ENCODE data around the gene CNIH2. TPM values are rescaled to one million over a fixed set of nuclear protein-coding genes. Genes with fewer than 3 reads are reported as not detected.

CNIH2 gene
- 1 to 10 TPM; 1.1 to 1.2 TPM for total RNA-seq
- long read RNA-seq = 0 reads

DNA sequence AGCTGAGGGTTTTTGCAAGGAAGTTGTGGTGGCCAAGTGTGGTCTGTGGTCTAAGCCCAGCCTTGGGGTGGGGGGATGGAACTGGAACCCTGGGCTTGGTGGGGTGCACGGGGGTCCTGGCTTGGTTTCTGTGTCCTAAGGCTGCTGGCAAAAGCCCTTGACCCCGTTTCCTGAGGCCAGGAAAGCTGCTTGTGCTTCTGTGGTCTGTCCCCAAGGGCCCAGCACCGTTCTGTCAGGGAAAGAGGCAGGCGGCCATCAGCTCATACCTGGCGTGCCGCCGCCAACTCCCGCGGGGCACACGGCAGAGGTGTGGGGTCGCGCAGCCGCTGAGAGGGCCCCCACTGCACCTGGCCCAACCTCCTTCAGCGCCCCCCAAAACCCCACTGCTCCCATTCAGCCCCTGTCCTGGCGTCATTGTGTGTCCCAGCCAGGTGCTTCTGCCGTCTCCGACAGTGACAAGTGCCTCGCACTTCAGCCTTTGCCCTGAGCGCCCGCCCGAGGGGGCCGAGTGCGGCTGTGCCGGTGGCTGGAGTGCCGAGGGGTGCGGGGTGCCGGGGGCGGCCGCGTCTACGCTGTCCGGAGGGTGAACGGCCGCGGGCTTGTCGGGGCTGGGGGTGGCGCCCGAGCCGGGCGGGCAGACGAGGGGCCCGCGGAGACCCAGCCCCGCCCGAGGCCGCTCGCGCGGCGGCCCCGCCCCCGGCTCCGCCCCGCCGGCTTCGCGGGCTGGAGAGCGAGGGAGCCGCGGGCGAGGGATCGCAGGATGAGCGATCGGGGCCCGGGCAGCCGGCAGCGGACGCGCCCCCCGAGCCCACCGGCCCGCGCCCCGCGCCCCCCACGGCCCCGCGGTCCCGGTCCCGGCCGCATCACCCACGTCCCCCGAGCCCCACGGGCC lies at the start of gene CNIH2:
CNIH2 (plus strand) TSS at position 705 of the 892 bp plus-strand sequence. CDS start 282 bp downstream, outside the sequence.
- intact Hi-C loops (cut with DNase I, micrococcal nuclease) = no loop called here
- peak in 1 of 2 donors; percentile 56 for DNase-seq
- peak; percentile 53 for ATAC-seq

- intact Hi-C loops (cut with DNase I, micrococcal nuclease) = no loop called here
- no peak for ATAC-seq
- DNase-seq = no peak
Observed at GRCh38 chr11:66228521-66228920, 49.5 kb upstream of the CNIH2 start.

DNA sequence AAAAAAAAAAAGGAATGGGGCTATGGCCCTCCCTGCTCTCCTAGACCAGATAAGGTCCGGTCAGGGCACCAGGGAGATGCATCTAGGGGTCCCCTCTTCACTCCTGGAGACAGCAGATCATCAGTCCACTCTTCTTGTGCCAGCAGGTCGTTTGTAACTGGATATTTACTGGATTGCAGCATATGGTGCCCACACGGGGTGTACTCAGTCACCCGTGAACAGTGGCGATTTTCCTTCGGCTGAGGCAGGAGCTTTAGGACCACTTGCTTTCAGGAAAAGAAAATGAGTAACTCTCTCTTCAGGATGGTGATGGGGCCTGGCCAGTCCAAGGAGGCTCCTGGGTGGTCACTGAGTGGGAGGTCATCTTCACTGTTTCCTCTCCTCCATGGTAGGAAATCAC lies 47.8 kb upstream of the CNIH2 start:
- DNase-seq = no peak
- intact Hi-C loops (cut with DNase I, micrococcal nuclease) = no loop called here
- ATAC-seq = no peak

DNA sequence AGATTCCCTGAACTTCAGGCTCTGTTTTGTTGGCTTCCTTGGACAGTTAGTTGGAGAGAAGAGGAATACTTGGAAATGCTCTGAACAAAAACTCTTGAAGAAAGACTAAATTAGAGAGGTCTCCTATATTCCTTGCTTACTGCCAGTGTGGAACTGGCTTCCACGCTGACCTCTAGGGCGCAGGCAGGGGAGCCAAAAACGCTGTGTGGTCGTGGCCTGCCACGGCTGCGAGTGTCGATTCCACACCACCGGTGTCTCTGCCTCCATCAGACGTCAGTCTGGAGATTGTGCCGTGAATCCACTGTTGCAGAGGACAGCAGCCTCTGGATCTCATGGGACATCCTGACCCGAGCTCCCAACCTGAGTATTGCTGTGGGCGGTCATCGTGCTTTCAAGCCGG lies 47.0 kb upstream of the CNIH2 start:
- intact Hi-C loops (cut with DNase I, micrococcal nuclease) = no loop called here
- DNase-seq = no peak

DNA sequence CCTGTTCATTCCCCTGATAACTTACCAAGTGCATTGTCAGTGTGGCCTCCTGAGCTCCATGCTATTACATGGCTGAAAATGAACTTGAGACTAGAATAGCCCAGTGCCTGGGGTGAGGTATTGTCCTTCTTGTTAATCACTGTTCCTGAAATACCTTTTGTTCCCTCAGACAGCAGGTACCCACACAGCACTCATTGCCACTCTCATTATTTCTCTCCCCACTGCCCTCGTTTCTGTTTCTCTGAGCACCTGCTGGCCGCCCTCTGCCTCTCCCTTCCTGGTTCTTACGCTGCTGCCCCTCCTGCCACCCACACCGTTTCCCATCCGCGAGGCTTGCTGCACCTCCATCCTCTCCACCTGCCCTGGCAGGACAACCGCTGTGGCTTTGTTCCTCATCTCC lies 46.4 kb upstream of the CNIH2 start:
- ATAC-seq (no peak), DNase-seq (no peak)
- intact Hi-C loops (cut with DNase I, micrococcal nuclease) = no loop called here

More for the DNA sequence above, 47.0 kb upstream of the CNIH2 start:
- no peak for ATAC-seq

GRCh38 chr11:66232769-66233168 lies 45.2 kb upstream of the CNIH2 start:
- intact Hi-C loops (cut with DNase I, micrococcal nuclease) = no loop called here
- DNase-seq (no peak), ATAC-seq (no peak)

DNA sequence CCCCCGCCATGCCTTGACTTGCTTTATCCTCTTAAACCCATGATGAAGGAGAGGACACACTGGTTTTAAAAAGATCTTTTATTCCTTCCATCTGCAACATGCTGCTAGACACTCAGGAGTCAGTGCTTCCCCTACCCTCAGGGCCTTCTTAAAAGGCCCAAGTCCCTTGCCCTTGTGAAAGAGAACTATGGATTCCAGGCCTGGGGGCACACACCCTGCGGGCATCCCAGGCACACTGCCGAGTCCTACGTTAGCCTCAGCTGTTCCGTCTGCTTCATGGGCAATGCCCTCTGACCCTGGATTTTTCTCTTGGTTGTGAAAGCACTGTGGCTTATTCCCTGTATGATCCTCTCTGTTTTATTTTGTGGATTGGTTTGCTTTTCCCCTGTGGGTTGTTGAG lies 44.7 kb upstream of the CNIH2 start:
- no peak for DNase-seq
- intact Hi-C loops (cut with DNase I, micrococcal nuclease) = no loop called here
- no peak for ATAC-seq

GRCh38 chr11:66235141-66235540 lies 42.8 kb upstream of the CNIH2 start:
- no peak for ATAC-seq
- no peak for DNase-seq
- intact Hi-C loops (cut with DNase I, micrococcal nuclease) = no loop called here

GRCh38 chr11:66237867-66238266 lies 40.1 kb upstream of the CNIH2 start:
- no peak for ATAC-seq
- intact Hi-C loops (cut with DNase I, micrococcal nuclease) = no loop called here

DNA sequence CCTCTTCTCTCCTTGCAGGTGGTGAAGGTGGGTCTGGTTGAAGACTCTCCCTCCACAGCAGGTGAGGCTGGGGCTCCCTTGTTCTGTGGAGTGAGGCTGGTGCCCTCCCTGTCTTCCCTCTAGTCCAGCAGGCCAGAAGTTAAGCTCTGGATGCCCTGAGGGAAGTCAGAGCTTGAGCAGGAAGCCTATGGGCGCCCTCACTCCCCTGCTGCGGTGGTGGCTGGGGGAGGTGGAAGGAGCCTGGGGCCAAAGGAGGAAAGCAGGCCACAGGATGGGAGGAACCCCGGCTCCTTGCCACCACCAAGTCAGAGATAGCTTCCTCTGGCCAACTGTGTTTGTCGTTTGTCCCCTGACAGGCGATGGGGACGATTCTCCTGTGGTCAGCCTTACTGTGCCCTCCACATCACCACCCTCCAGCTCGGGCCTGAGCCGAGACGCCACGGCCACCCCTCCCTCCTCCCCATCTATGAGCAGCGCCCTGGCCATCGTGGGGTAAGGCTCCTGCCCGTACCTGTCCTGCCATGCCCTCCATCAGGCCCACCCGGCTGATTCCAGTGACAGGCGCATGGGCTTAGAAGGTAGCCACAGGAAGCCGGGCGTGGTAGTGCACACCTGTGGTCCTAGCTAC lies 39.1 kb upstream of the CNIH2 start:
- ATAC-seq (no peak), DNase-seq (no peak)
- intact Hi-C loops (cut with DNase I, micrococcal nuclease) = no loop called here

More at GRCh38 chr11:66237867-66238266, 40.1 kb upstream of the CNIH2 start:
- DNase-seq = no peak

DNA sequence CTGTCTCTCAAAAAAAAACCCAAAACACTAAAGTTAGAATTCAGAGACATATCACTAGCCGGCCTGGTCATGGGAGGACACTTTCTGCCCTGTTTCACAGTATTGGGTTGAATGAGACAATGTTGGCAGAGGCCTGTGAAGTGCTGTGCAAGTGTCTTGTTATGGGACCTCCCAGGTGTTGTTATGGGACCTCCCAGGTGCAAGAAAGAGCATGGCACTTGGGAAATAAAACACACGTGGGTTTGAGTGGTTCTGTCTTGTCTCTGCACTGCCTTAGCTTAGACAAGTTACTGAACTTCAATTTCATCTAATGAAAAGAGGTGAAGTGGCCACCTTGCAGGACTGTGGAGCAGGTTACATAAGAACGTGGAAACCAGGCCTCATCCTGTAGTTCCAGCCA lies 38.5 kb upstream of the CNIH2 start:
- ATAC-seq (no peak), DNase-seq (no peak)
- intact Hi-C loops (cut with DNase I, micrococcal nuclease) = no loop called here

GRCh38 chr11:66239998-66240780 lies 37.8 kb upstream of the CNIH2 start:
- no peak for ATAC-seq
- intact Hi-C loops (cut with DNase I, micrococcal nuclease) = no loop called here
- no peak for DNase-seq

- DNase-seq = no peak
- intact Hi-C loops (cut with DNase I, micrococcal nuclease) = no loop called here
- ATAC-seq = no peak
Observed at GRCh38 chr11:66240781-66241136, 37.2 kb upstream of the CNIH2 start.

DNA sequence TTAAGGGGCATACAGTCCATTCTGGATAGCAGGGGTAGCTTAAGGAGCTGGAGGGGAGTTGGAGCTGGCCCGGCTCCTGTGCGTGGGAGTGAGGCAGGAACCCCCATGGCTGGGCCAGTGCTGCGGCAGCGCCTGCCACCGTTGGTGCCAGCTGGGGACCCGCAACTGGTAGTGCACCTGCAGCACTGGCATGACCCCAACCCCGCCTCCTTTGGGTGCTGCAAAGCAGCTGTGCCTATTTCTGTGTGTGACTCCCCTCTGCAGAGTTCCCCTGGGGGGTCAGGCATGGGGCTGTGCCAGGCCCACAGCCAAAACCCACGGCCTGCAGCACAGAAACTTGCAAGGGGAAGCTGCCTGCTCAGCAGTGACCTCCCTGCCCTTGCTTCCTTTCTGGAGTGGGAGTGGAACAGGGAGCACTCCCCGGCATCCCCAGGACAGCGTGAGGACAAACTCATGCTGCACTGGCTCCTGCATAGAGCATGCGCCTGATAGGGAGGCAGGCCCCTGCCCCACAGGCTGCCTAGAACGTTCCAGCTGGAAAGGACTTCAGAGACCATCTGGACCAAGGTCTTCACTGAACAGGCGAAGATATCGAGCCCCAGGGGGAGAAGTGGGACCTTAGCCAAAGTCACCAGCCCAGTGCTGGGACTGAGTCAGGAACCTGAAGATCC lies 35.7 kb upstream of the CNIH2 start:
- ATAC-seq = no peak
- no peak for DNase-seq
- intact Hi-C loops (cut with DNase I, micrococcal nuclease) = no loop called here

GRCh38 chr11:66243782-66244535 lies 34.0 kb upstream of the CNIH2 start:
- intact Hi-C loops (cut with DNase I, micrococcal nuclease) = no loop called here
- DNase-seq (no peak), ATAC-seq (no peak)

DNA sequence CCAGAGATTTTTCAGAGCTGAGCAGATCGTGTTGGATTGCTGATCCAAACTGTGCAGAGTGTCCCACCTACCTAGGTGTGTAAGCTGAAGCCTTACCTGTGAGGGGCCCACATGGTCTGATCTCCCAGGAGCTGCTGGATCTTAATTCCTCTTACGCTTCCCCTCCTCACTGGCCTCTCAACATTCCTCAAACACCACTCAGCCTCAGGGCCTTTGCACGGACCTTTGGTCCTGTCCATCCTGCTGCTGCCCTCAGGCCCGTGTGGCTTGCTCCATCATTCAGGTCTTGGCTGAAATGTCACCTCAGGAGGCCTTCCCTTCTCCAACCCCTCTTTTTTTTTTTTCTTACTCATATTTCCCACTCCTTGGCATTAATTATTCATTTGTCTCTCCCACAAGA lies 30.7 kb upstream of the CNIH2 start:
- intact Hi-C loops (cut with DNase I, micrococcal nuclease) = no loop called here
- ATAC-seq = no peak

GRCh38 chr11:66247801-66248200 lies 30.2 kb upstream of the CNIH2 start:
- ATAC-seq (no peak), DNase-seq (no peak)
- intact Hi-C loops (cut with DNase I, micrococcal nuclease) = no loop called here

More for the DNA sequence above, 30.7 kb upstream of the CNIH2 start:
- no peak for DNase-seq

DNA sequence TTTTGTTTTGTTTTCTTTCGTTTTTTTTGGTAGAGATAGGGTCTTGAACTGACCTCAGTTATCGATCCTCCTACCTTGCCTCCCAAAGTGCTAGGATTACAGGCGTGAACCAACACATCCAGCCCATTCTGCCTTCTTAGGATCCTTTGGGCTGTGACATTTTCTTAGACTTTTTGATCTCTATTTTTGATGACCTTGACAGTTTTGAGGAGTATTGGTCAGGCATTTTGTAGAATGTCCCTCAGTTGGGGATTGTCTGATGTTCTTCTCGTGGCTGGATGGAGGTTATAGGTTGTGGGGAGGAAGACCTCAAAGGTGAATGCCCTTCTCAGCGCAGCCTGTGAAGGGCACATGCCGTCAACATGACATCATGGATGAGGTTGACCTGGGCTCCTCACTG lies 29.1 kb upstream of the CNIH2 start:
- ATAC-seq = no peak
- intact Hi-C loops (cut with DNase I, micrococcal nuclease) = no loop called here

More for the DNA sequence above, 29.1 kb upstream of the CNIH2 start:
- DNase-seq = no peak
